ENCODE measurements around the gene FMO2.
A peak's percentile ranks its signal among the peaks of the same experiment; 100 is the strongest.
"Not testable (repeated sequence)": the region's sequence is repeated elsewhere in the genome, so short reads cannot be mapped to it uniquely, and the experiment has no call there.

Gene FMO2

GRCh38 chr1:171221665-171222591 lies 36.8 kb downstream of the FMO2 start:
- TF ChIP-seq SPI1 (IDR thresholded peaks at IDR 0.05; ENCODE audit: borderline replicate concordance, low read depth) (no peak), POLR2AphosphoS5 (IDR thresholded peaks at IDR 0.05; ENCODE audit: low read depth) (no peak), GABPA (IDR thresholded peaks at IDR 0.05; ENCODE audit: low read depth) (no peak), REST (IDR thresholded peaks at IDR 0.05; ENCODE audit: insufficient replicate concordance, low read depth) (no peak), CTCF (IDR thresholded peaks at IDR 0.05; ENCODE audit: insufficient read depth, low read length) (no peak)
- H3K27me3 ChIP-seq (ENCODE audit: insufficient read depth, poor library complexity, severe bottlenecking), result no peaks in the 10 kb centered on the region
- H3K27ac ChIP-seq (replicated peaks), result no peak overlapping the region
- no peak for DNase-seq (ENCODE audit: low read depth in 1 of 2, low spot score in 1 of 2)
- no peak overlapping the region for H3K4me3 ChIP-seq (replicated peaks; ENCODE audit: insufficient read depth, low read length)

GRCh38 chr1:171222936-171223335 lies 37.8 kb downstream of the FMO2 start:
- Histone ChIP-seq H3K27ac (replicated peaks) (no peak overlapping the region), H3K4me3 (replicated peaks; ENCODE audit: insufficient read depth, low read length) (no peak overlapping the region), H3K27me3 (ENCODE audit: insufficient read depth, poor library complexity, severe bottlenecking) (no peaks in the 10 kb centered on the region)
- DNase-seq (ENCODE audit: low read depth in 1 of 2, low spot score in 1 of 2), result no peak
- TF ChIP-seq REST (IDR thresholded peaks at IDR 0.05; ENCODE audit: insufficient replicate concordance, low read depth), result no peak
- no peak for TF ChIP-seq POLR2AphosphoS5 (IDR thresholded peaks at IDR 0.05; ENCODE audit: low read depth)
- TF ChIP-seq GABPA (IDR thresholded peaks at IDR 0.05; ENCODE audit: low read depth), result no peak
- no peak for TF ChIP-seq SPI1 (IDR thresholded peaks at IDR 0.05; ENCODE audit: borderline replicate concordance, low read depth)
- no peak for TF ChIP-seq CTCF (IDR thresholded peaks at IDR 0.05; ENCODE audit: insufficient read depth, low read length)

DNA sequence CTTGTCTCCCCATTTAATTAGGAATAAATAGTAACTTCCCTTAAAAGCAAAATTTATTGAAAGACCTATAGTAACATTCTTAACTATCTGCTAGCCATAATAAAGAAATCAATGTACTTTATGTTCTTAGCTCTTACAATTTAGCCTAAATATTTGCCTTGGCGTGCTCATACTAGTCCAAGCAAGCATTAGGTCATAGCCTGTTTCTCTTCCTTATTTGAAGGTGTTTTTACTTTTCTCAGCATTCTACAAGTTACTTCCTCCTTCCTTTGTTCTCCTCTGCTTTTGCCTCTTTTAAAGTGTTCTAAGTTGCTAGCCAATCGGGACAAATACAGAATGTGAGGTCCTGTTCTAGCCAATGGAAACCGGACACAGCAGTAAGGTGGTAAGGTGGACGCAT lies 39.2 kb downstream of the FMO2 start:
- H3K27ac ChIP-seq (replicated peaks); DNase-seq (ENCODE audit: low read depth in 1 of 2, low spot score in 1 of 2); H3K27me3 ChIP-seq (ENCODE audit: insufficient read depth, poor library complexity, severe bottlenecking); H3K4me3 ChIP-seq (replicated peaks; ENCODE audit: insufficient read depth, low read length): not testable (repeated sequence)

- DNase-seq (ENCODE audit: low read depth in 1 of 2, low spot score in 1 of 2), result peak in 1 of 2 experiments; percentile 42
- Histone ChIP-seq H3K27ac (replicated peaks) (no peak overlapping the region), H3K27me3 (ENCODE audit: insufficient read depth, poor library complexity, severe bottlenecking) (no peaks in the 10 kb centered on the region), H3K4me3 (replicated peaks; ENCODE audit: insufficient read depth, low read length) (no peak overlapping the region)
- TF ChIP-seq CTCF (IDR thresholded peaks at IDR 0.05; ENCODE audit: insufficient read depth, low read length), result peak; percentile 79
- no peak for TF ChIP-seq REST (IDR thresholded peaks at IDR 0.05; ENCODE audit: insufficient replicate concordance, low read depth)
- no peak for TF ChIP-seq POLR2AphosphoS5 (IDR thresholded peaks at IDR 0.05; ENCODE audit: low read depth)
These were observed 41.8 kb downstream of the FMO2 start for GRCh38 chr1:171226747-171227370.

Data from HL-60 (cell line).